HG03378 (cell line): ENCODE data around the gene INPP5K.
"Not testable (repeated sequence)": the region's sequence is repeated elsewhere in the genome, so short reads cannot be mapped to it uniquely, and the experiment has no call there.

Experiments
- ATAC-seq: cut with Tn5 transposase; IDR thresholded peaks from one replicate; pipeline ENCODE4 v1.9.1; 2021; ENCODE audit warnings: mild to moderate bottlenecking, moderate library complexity; ENCODE audit not compliant: unreplicated experiment

Gene INPP5K

DNA sequence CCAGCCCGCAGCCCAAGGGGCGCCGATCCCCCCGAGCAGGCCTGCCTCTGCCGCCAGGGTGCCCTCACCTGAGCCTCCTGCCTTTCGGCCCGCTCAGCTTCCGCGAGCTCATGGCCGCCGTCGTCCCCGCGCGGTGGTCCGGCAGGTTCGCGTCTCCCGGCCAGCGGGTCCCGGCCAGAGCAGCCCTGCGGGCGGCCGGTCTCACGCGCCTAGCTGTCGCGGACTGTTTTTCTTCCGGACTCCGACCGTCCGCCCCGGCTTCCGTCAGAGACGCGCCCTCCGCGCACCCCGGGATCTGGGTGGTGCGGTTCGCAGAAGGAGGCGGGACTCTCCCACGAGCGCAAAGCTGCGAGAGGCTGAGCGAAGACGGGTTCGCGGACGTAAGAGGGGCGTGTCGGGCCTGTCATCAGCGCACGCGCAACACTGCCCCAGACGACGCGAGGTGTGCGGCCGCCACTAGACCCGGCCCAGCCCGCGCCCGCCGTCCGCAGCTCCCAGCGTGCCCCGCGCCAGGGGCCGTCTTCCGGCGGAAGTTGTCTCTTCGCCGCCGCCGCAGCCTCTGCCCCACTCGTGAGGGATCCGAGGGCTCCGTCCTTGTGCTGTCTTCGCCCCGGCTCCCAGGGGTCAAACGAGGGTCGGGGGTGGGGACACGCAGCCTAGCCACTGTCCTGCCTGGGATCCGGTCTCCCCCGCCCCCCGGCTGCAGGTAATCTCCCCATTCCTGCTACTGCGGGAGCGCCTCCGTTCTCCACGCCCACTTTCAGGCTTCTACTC, at the start of gene INPP5K:
Gene INPP5K (minus strand): TSS at position 225 of the 774 bp plus-strand sequence. CDS start 113 bp downstream, at position 112.
- ATAC-seq = peak; percentile 77

DNA sequence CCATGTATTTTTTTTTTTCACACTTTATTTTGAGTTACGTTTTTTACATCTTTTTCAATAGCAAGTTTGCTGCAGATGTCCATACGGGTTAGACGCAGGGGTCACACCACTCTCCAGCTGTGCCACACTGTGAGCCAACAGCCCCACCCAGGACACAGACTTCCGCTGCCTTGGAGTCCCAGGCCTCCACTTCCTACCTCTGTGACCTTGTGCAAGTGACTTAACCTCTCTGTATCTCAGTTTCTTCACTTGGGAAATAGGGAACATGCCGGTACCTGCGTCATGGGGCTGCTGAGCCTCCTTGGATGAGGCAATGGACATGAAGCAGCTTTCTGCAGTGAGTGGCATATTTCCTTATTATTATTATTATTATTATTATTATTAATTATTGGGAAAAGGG, 49.5 kb upstream of the INPP5K start:
- no peak for ATAC-seq

DNA sequence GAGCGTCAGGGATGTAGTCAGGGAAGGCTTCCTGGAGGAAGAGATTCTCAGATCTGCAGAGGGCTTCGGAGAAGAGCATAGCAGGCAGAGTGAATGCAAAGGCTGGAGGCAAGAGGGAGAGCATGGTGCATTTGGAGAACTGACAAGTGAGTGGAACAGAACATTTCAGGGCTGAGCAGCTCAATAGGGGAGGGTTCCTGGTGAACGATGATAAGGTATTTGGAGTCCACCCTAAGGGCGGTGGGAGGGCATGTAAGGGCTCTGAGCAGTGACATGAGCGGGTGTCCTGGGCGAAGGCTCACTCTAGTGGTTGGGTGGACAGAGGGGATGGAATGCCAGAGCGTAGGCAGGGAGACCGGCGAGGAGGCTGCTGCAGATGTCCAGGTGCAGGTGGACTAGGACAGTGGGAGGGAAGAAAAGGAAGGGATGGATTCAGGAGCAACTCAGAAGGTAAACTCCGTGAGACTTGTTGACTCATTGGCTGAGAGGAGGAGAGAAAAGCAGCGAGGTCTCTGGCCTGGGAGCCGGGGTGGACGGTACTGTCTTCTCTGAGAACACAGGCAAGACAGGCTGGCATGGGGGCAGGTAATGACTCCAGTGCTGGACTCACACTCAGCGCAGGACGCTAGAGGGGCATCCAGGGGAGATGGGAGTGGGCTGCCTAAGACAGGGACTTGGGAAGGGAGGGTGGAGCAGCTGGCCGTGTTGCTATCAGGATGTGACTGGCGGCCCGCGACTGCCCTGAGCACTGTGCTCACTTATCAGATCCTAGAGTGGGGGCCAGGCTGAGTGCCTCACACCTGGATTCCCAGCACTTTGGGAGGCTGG, 47.6 kb upstream of the INPP5K start:
- ATAC-seq = no peak

DNA sequence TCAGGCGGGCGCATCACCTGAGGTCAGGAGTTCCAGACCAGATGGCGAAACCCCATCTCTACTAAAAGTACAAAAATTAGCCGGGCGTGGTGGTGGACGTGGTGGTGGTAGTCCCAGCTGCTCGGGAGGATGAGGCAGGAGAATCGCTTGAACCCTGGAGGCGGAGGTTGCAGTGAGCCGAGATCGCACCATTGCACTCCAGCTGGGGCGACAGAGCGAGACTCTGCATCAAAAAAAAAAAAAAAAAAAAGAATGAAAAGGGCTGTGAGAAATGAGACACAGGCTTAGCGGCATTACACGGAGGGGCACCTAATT, 47.0 kb upstream of the INPP5K start:
- not testable (repeated sequence) for ATAC-seq

DNA sequence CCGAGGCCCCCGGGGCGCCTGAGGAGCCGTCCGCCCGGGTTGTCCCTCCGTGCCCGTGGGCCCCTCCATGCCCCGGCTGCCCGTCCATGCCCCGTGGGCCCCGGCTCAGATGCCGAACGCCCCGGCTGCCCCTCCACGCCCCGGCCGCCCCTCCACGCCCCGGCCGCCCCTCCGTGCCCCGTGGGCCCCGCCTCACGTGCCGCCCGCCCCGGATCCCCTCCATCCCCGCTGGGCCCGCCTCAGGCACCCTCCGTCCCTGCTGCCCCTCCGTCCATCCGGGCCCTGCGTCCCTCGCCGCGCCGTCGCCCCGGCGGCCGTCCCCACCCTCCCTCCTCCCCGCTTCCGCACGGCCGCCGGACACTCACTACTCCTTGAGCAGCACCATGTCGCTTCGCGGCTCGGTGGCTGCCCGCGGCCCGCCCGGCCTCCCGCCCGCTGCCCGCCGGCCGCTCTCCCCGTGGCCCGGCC, 45.8 kb upstream of the INPP5K start:
- no peak for ATAC-seq

DNA sequence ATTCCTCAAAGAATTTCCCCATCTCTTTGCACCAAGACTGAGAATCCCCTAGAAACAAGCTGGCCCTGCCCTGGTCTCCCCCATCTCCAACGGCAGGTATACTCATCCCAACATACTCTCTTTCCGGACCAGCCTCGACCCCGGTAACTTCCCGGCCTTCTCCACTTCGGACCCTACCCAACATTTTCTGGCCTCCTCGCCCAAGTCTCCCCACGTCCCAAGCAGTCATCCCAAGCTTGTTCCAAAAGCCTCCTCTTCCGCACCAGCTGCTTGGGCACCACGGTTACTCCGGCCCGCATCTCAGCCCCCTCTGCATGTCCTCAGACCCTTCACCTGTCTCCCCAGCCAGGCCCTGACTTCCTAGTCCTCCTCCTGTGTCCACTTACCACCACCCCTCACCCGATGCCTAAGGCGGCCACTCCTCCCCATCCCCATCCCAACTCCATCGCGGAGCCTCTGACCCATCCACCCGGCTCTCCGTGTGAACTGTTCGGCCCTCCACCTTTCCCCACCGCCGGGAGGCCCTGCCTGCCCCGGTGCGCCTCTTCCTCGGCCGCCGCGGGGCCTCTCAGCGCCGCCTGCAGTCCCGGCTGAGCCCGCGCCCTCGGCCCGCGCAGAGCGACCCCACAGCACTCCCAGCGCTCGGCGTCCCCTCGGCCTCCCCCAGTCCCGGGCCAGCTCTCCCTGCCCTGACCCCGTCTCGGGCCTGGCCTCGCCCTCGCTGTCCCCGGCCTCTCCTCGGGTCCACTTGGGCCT, 45.2 kb upstream of the INPP5K start:
- ATAC-seq = no peak

DNA sequence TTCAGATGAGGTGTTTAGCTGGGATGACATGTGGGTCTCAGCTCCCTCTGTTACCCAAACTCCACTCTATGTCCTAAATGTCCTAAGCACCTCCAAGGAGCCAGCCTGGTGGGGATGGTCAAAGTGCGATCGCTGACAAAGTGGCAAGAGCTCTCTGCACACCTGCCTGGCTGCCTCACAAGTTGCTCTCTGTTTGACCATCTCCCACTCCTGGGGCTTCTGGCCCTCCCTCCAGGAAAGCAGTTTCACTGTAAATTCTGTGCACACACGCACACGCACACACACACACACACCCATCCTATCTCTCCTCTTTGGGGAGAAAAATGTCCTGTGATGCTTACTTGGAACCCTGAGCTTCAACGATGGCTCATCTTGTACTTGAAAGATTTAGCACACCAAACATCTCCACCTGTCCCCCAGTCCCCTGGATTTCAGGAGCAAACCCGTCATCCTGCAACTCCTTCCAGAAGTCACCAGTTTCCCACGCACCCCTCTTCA, 44.5 kb upstream of the INPP5K start:
- no peak for ATAC-seq

DNA sequence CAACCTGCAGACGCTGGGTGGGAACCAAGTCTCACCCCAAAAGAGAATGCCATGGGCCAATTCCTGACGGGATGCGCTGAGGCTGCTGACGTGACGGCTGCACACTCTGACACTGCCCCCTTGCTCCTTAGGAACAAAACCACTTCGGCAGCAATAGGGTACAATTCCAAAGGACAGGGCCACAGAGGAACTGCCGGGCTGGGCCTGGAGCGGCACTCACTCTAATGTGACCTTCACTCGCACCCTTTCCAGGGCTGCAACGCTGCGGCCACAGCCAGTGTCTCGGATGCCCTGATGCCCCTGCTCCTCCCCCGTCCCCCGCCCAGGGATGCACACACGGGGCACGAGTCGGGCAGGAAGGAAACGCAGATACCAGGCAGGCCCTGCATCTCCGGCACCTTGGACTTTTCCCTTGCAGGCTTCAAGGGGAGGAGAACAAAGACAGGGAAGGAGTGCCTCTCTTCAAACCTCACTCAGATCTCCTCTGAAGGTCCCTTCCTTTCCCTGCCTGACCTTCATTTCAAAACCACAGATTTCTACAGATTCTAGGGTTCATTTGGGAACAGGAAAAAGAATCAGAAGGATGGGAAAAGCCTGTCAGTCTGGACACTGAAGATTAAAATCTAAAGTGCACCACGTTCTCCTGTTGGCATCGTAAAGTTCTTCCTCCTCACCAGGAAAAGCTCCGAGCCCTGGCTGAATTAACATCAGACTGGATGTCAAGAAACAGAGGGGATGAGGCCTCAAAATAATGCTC, 43.9 kb upstream of the INPP5K start:
- ATAC-seq = no peak

DNA sequence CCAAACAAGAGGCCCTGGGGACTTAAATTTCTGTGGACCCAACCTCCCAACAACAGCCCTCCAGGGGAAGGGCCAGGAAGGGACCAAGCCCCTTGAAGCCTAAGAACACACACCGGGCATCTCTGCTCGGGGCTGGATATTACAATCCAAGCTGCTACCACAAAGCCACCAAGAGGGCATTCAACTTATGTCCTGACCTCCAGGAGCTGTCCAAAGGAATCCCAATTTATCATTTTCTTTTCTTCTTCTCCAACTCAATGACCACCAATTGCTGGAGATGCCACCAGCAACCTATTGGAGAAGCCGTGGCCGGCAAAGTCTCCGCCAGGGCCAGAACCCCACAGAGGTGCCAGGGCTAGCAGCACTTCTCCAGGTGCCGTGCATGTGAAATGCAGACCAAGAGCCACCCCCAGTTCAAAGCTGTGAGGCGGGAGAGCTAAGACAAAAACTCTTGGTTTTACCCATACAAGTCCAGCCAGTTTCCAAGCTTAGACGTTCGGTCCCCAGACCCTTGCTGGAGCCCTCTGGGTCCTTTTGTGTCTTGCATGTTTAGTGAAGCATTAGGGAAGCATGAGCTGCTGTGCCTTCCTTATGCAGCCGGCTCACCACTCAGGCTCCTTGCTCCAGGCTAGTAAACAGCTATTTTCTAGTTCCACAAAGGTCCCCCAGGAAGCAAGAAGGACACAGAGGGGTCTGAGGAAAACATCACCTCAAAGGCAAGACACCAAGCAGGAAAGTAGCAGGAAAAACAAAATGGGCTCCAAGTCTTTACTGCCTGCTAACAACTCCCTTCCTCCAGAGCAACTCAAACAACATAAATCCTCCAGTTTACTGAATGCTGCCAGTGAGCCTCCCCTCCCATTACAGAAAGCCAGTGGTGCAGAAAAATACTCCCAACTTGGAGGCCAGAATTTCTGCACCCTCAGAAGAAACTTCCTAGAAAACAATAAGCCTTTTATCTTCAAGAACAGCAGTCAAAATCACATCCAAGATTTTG, 42.9 kb upstream of the INPP5K start:
- no peak for ATAC-seq

DNA sequence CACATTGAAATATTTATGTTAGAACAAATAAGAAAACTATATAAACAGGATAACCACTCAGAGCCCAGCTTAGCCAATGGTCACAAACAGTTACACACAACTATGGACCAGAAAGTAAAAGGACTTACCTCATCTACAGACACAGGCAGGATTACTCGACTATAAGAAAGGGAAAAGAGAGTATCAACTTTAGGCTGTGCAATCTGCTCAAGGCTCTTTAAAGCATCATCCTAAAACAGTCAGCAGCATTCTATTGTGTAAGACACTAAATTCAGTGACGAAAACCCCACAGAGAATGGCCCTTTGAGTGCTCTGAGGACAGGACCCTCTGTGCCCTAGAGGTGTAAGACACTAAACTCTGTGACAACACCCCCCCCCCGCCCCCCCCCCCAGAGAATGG, 42.0 kb upstream of the INPP5K start:
- no peak for ATAC-seq

DNA sequence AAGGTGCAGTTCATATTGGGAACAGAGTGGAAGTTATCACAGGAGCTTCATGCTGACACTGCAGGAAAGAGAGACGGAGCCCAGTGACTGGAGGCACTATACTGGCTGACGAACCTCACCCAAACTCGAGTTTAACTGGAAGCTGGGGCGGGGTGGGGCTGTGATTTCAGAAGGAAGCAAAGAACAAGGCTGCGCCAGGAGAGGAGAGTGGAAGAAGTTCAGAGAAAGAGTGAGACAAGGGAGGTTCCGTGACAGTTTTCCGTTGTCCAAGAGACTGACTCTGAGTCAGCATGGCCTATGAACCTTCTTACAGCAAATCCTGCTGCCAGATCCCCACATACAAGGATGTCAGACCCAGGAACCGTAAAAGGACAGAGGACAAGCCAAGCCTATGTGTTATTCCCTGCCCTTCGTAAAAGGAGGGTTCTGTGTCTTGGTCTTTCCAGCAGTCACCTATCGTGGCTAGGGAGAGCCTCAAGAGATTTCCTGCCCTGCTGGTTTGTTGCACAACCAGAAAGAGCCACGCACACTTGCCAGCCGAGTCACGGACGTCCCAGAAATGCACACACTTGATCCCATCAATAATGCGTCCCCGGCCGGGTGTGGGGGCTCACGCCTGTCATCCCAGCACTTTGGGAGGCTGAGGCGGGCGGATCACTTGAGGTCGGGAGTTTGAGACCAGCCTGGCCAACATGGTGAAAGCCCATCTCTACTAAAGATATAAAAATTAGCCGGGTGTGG, 41.1 kb upstream of the INPP5K start:
- ATAC-seq = no peak

DNA sequence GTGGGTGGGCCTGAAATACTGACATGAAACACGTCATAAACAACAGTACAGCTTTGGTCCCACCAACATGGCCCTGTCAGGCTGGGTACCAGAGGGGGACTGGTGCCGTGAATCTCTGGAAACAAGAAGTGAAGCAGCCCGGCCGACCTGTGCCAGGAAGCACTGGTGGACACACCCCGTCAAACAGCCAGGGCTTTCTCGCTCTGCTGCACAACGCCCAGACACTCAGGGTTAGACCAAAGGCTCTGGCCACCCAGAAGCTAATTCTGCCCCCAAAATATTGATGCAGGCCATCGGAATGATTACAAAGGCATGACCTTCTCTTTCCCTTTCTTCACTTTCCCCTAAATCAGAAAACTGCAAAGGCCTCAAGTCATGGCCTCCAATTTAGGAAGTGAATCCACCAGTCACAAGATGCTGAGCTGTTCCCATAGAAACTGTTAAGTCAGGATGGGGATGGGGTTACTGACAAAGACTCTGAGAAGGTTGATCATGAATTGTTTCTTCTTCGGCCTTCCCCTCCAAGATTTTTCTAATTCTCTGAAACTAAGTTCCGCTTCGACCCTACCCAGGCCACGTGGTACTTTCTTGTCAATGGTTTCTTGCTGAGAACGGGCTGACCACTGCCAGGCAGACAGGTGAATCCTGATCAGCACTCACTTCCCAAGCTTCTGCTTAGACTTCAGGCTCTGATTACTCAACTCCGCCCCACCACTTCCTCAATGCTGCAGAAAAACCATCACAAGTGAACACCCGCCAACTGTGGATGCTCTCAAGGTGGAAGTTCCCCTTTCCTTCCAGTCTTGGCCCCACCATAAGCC, 39.4 kb upstream of the INPP5K start:
- no peak for ATAC-seq

DNA sequence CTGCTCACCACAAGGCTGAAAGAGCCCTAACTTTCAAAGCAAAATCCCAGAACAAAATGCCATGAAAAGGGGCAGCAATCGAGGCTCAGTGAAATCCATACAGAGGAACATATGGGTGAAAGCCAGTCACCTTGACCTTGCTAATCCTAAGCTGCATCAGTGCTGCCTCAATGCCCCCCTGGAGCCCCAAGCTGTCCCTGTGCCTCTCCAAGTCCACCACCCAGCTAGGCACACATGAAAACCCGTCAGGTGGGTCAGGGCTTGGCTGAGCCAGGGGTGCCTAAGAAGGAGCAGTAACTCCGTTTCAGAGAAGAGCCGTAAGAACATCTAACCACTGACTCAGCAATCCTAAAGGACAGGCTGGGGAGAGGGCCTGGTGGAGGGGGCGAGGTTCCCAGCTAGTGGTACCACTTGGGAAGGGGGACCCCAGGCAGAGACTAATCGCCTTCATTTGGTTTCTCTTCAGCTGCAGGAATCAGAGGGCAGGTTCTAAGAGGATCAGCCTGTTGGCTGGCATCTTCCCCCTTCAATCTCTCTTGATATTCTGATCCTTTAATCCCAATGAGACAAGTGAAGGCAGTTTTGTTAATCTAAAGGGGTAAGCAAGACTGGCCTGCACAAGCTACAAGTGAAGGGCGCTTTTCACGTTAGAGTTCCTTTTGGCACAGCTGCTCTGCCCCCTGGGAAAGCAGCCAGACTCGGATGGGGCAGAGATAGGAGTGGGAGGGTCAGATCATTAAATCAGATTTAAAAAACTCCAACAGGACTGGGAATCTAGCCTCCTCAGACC, 38.5 kb upstream of the INPP5K start:
- ATAC-seq = no peak

DNA sequence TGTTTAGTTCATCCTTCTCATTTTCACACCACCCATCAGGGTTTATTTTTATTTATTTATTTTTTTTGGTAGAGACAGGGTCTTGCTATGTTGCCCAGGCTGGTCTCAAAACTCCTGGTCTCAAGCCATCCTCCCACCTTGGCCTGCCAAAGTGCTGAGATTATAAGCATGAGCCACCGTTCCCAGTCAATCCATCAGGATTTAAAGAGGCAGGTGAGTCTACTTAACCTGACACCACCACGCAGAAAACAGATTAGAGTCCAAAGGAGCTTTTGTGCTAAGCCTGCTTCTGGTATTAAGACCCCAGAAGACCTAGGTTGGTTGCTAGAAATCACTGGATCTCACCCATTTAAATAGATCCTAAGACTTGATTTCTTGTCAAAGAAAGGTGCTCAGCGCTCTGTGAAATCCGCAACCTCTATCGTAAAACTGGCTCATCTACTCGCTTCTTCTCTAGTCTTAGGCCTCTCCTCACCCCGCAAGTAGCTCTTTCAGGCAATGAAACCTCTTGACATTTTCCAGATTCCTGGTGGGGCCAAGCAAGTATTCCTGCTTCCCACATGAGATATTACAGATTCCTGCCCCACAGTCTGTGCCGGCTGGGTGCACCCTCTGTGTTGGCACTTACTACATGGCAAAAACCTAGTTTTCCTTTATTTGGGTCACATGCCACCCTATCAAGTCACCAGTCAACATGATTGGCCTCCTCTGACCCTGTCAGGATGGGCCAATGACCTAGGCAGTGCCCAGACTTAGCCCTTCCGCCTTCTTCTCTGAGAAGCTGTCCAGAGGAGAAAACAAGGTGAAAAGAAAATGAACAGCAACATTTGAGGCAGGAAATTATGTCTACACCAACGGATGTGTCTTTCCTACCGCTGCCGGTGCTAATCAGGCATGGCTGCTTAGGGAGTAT, 37.2 kb upstream of the INPP5K start:
- ATAC-seq = no peak

DNA sequence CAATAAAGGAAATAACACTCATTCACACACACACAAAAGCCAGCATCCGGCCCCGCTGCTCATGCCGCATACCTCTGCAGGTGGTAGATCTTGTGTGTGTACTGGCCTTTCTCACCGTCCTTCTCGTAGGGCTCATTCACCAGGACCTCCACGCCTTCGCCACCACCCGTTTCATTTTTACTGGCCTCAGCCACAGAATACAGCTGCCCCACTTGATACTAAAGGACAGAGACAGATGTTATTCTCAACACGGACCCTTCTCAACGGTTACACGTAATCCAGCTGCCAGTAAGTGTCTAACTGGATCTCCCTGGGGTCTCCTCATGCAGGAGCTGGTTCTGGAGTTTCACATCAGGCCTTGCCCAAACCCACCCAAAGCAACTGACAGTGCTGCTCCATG, 36.5 kb upstream of the INPP5K start:
- no peak for ATAC-seq

DNA sequence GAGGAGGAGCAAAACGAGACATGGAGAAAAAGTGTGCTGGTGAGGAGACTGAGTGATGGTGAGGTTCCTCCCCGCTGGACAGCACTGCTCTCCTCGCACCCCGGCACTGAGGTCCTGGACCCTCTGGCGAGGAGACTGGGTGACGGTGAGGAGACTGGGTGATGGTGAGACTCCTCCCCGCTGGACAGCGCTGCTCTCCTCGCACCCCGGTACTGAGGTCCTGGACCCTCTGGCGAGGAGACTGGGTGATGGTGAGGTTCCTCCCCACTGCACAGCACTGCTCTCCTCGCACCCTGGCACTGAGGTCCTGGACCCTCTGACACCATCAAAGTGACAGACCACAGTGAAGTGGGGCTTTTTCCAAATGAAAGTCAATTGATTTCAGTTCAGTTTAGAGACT, 35.3 kb upstream of the INPP5K start:
- no peak for ATAC-seq
